Measurements from ENCODE around the gene TSPAN9. TPM values are rescaled to one million over a fixed set of nuclear protein-coding genes. Genes with fewer than 3 reads are reported as not detected.

TSPAN9 gene
- total and polyA plus RNA-seq, 9 donors = 24.9 to 72.3 (median 55.7) TPM

- peak; percentile 52 to 77 (median 75) for DNase-seq
- 10 to 24% (median 11%) methylated on average over 14 of the region's 14 CpGs for WGBS, 3 donors
- Histone ChIP-seq H3K27ac (peak overlapping the region in 1 of 2 donors; percentile 51), H3K4me1 (ENCODE audit: insufficient read depth) (peaks cover 19% of the 10 kb centered on the region), H3K9me3 (no peaks in the 10 kb centered on the region), H3K27me3 (no peaks in the 10 kb centered on the region), H3K4me3 (peak overlapping the region; percentile 5), H3K36me3 (no peaks in the 10 kb centered on the region)
- TF ChIP-seq CTCF (IDR thresholded peaks at IDR 0.05) = no peak
- no peak for TF ChIP-seq POLR2A (IDR thresholded peaks at IDR 0.05)
- TF ChIP-seq EP300 (IDR thresholded peaks at IDR 0.05) = no peak
- intact Hi-C loops (cut with DNase I) = no loop called here
Observed at GRCh38 chr12:3107071-3107583, 29.9 kb downstream of the TSPAN9 start.

- Histone ChIP-seq H3K27me3 (no peaks in the 10 kb centered on the region), H3K27ac (peak overlapping the region in 1 of 2 donors; percentile 51), H3K36me3 (no peaks in the 10 kb centered on the region), H3K4me3 (no peak overlapping the region), H3K9me3 (no peaks in the 10 kb centered on the region), H3K4me1 (ENCODE audit: insufficient read depth) (peaks cover 17% of the 10 kb centered on the region)
- WGBS, 3 donors = 94 to 98% (median 97%) methylated on average over 3 of the region's 3 CpGs
- DNase-seq = no peak
- TF ChIP-seq EP300 (IDR thresholded peaks at IDR 0.05) (no peak), CTCF (IDR thresholded peaks at IDR 0.05) (no peak), POLR2A (IDR thresholded peaks at IDR 0.05) (no peak)
- intact Hi-C loops (cut with DNase I) = no loop called here
Observed at GRCh38 chr12:3107954-3108353, 30.8 kb downstream of the TSPAN9 start.

- intact Hi-C loops (cut with DNase I) = no loop called here
- no peaks in the 10 kb centered on the region for H3K9me3 ChIP-seq
- 41 to 56% (median 45%) methylated on average over 2 of the region's 2 CpGs for WGBS, 3 donors
Observed at GRCh38 chr12:3110578-3110977, 33.4 kb downstream of the TSPAN9 start.

GRCh38 chr12:3113671-3114325 lies 36.6 kb downstream of the TSPAN9 start:
- Histone ChIP-seq H3K4me1 (ENCODE audit: insufficient read depth) (peaks cover 5% of the 10 kb centered on the region), H3K9me3 (no peaks in the 10 kb centered on the region), H3K36me3 (no peaks in the 10 kb centered on the region), H3K27ac (no peak overlapping the region), H3K27me3 (no peaks in the 10 kb centered on the region), H3K4me3 (no peak overlapping the region)
- no peak for TF ChIP-seq CTCF (IDR thresholded peaks at IDR 0.05)
- no peak for TF ChIP-seq EP300 (IDR thresholded peaks at IDR 0.05)
- TF ChIP-seq POLR2A (IDR thresholded peaks at IDR 0.05) = no peak
- no peak for DNase-seq
- WGBS, 3 donors = 79 to 85% (median 84%) methylated on average over 8 of the region's 8 CpGs
- intact Hi-C loops (cut with DNase I) = no loop called here

More at GRCh38 chr12:3110578-3110977, 33.4 kb downstream of the TSPAN9 start:
- DNase-seq = no peak
- Histone ChIP-seq H3K27me3 (no peaks in the 10 kb centered on the region), H3K4me3 (no peak overlapping the region), H3K4me1 (ENCODE audit: insufficient read depth) (peaks cover 7% of the 10 kb centered on the region), H3K27ac (no peak overlapping the region), H3K36me3 (no peaks in the 10 kb centered on the region)
- TF ChIP-seq EP300 (IDR thresholded peaks at IDR 0.05) (no peak), CTCF (IDR thresholded peaks at IDR 0.05) (no peak)
